HS-27A (cell line): ENCODE data around the gene CSF3R.

Experiments
- DNase-seq: peaks from one replicate; pipeline ENCODE4 v3.0.0-alpha.2; 2012; ENCODE audit warnings: low read depth, missing footprints

Gene CSF3R

DNA sequence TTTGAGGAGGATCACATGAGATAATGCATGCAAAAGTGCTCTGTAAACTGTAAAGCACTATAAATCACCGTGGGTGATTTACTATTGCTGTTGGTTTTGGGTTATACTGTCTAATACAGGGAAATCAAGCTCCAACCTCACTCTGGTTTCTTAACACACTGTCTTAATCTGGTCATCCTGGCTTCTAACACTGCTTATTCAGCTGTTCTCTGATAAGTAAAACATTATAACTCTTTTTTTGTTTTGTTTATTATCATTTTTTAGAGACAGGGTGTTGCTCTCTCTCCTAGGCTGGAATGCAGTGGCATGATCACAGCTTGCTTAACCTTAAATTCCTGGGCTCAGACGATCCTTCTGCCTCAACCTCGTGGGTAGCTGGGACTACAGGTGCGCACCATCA is 63.1 kb downstream of the CSF3R start:
- no peak for DNase-seq

DNA sequence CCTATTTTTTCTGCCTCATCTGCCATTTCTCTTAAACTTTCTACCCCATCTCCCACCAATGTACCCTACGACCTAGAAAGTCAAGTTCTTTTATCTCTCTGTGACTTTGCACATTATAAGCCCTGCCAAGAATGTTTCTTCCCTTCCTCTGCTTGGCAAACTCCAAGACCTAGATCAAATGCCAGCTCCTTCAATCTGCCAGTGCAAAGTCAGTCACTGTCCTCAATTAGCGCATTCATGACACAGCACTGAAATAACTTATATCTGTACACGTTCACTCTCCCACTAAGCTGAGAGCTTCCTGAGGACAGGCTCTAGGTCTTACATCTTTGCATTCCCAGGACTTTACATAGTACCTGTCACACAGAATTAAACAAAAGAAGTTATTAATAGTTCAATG is 63.6 kb downstream of the CSF3R start:
- no peak for DNase-seq

DNA sequence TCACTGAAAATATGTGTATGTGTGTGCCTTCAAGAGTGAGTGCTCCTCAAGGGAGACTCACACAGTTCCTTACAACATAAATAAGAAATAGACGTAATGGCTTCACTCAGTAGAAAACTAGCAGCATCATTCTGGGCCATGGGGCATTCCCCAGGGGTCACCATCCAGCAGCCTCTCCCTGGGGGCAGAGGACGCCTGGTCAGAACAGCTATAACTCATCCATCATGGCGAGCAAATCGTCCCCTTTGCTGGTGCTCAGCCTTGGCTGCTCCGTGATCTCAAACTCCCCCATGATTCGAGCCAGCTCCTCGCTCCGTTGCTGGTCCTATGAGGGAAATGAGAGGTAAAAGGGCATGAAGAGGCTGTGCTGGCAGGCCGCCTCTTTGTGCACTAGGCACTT is 64.8 kb downstream of the CSF3R start:
- DNase-seq, result no peak
